GM12874 (cell line): Measurements from ENCODE around the gene MYO5B.

Experiments
- CTCF ChIP-seq: IDR thresholded peaks from 2 replicates; pipeline ENCODE4 v1.5.1; 2011; ENCODE audit warnings: low read depth, mild to moderate bottlenecking, control low read depth, low read length, moderate library complexity; ENCODE audit not compliant: insufficient read depth

Gene MYO5B

GRCh38 chr18:49905771-49906170, 289.2 kb downstream of the MYO5B start:
- TF ChIP-seq CTCF, result no peak

- TF ChIP-seq CTCF, result no peak
Measured at GRCh38 chr18:49904871-49905555, 289.9 kb downstream of the MYO5B start.

GRCh38 chr18:49901862-49902340, 293.0 kb downstream of the MYO5B start:
- no peak for TF ChIP-seq CTCF

GRCh38 chr18:49899657-49900330, 295.2 kb downstream of the MYO5B start:
- TF ChIP-seq CTCF, result peak; percentile 11; the same call in 1 of the 2 replicates

- no peak for TF ChIP-seq CTCF
Measured at GRCh38 chr18:49898421-49898820, 296.5 kb downstream of the MYO5B start.

- no peak for TF ChIP-seq CTCF
Measured at GRCh38 chr18:49894517-49895226, 300.3 kb downstream of the MYO5B start.

GRCh38 chr18:49893036-49893435, 301.9 kb downstream of the MYO5B start:
- no peak for TF ChIP-seq CTCF
